Activated gamma-delta T cell treated with Interleukin-2 at 50 U/mL for 16 hours (primary cell): ENCODE results near the gene SSH2.
"Not testable (repeated sequence)": the region's sequence is repeated elsewhere in the genome, so short reads cannot be mapped to it uniquely, and the experiment has no call there.

Experiments
- DNase-seq: peaks from one replicate; pipeline ENCODE4 v3.0.0-alpha.2; 2020

SSH2 gene

GRCh38 chr17:29929533-29930408 is at the start of gene SSH2:
SSH2 (minus strand) TSS chr17:29930228; CDS start chr17:29930000, 228 bp downstream.
- DNase-seq = peak; percentile 85

- DNase-seq = no peak
Measured at GRCh38 chr17:29977836-29978235, 47.8 kb upstream of the SSH2 start.

GRCh38 chr17:29973005-29973404 is 43.0 kb upstream of the SSH2 start:
- no peak for DNase-seq

GRCh38 chr17:29972277-29972676 is 42.2 kb upstream of the SSH2 start:
- no peak for DNase-seq

GRCh38 chr17:29968271-29968670 is 38.2 kb upstream of the SSH2 start:
- DNase-seq = no peak

GRCh38 chr17:29962656-29963055 is 32.6 kb upstream of the SSH2 start:
- DNase-seq = no peak

- no peak for DNase-seq
Measured at GRCh38 chr17:29959658-29960337, 29.8 kb upstream of the SSH2 start.

- DNase-seq = no peak
Measured at GRCh38 chr17:29958947-29959657, 29.1 kb upstream of the SSH2 start.

GRCh38 chr17:29957488-29957887 is 27.5 kb upstream of the SSH2 start:
- DNase-seq = not testable (repeated sequence)

- DNase-seq = no peak
Measured at GRCh38 chr17:29956225-29956624, 26.2 kb upstream of the SSH2 start.

GRCh38 chr17:29954405-29954804 is 24.4 kb upstream of the SSH2 start:
- DNase-seq = no peak

GRCh38 chr17:29949696-29950095 is 19.7 kb upstream of the SSH2 start:
- DNase-seq = no peak

GRCh38 chr17:29948448-29949215 is 18.6 kb upstream of the SSH2 start:
- no peak for DNase-seq

GRCh38 chr17:29945281-29945680 is 15.3 kb upstream of the SSH2 start:
- no peak for DNase-seq

GRCh38 chr17:29941334-29941733 is 11.3 kb upstream of the SSH2 start, which contains the start of gene EFCAB5:
EFCAB5 (plus strand) TSS chr17:29941634; CDS start chr17:29941797, 163 bp downstream.
- no peak for DNase-seq

GRCh38 chr17:29936724-29937123 is 6.7 kb upstream of the SSH2 start:
- no peak for DNase-seq

GRCh38 chr17:29935909-29936308 is 5.9 kb upstream of the SSH2 start:
- not testable (repeated sequence) for DNase-seq

- DNase-seq = no peak
Measured at GRCh38 chr17:29933379-29933778, 3.4 kb upstream of the SSH2 start.

- DNase-seq = peak; percentile 70
Measured at GRCh38 chr17:29931231-29931932, 1.4 kb upstream of the SSH2 start.

GRCh38 chr17:29930409-29931010 is 482 bp upstream of the SSH2 start:
- no peak for DNase-seq

GRCh38 chr17:29929006-29929532 is 959 bp downstream of the SSH2 start:
- DNase-seq = no peak
